Measurements from ENCODE around the gene MSRB1.
"Not testable (repeated sequence)": the region's sequence is repeated elsewhere in the genome, so short reads cannot be mapped to it uniquely, and the experiment has no call there.

The MSRB1 gene

GRCh38 chr16:1938910-1939309, 4.1 kb downstream of the MSRB1 start:
- no peak for DNase-seq (ENCODE audit: low read depth)

DNA sequence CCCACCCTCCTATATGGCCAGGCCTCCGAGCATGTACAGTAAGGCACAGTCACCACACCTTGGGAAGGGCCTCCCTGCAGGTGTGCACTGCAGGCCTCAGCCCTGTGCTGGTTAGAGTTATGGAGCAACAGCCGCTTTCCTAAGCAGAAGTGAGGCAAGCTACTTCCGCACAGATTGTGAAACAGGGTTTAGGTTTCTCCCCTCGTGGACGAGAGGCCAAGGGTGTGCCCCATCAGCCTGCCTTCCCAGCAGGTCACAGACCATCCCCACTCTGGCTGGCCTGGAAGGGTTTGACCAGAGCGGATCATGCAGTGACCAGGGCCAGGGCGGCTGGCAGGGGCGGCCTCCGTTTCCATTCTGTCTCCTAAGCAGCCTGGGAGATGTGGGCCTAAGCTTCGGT, 4.7 kb downstream of the MSRB1 start:
- DNase-seq (ENCODE audit: low read depth): no peak

GRCh38 chr16:1936945-1937479, 6.0 kb downstream of the MSRB1 start:
- no peak for DNase-seq (ENCODE audit: low read depth)

- no peak for DNase-seq (ENCODE audit: low read depth)
Observed at GRCh38 chr16:1933097-1933661, 9.8 kb downstream of the MSRB1 start.

DNA sequence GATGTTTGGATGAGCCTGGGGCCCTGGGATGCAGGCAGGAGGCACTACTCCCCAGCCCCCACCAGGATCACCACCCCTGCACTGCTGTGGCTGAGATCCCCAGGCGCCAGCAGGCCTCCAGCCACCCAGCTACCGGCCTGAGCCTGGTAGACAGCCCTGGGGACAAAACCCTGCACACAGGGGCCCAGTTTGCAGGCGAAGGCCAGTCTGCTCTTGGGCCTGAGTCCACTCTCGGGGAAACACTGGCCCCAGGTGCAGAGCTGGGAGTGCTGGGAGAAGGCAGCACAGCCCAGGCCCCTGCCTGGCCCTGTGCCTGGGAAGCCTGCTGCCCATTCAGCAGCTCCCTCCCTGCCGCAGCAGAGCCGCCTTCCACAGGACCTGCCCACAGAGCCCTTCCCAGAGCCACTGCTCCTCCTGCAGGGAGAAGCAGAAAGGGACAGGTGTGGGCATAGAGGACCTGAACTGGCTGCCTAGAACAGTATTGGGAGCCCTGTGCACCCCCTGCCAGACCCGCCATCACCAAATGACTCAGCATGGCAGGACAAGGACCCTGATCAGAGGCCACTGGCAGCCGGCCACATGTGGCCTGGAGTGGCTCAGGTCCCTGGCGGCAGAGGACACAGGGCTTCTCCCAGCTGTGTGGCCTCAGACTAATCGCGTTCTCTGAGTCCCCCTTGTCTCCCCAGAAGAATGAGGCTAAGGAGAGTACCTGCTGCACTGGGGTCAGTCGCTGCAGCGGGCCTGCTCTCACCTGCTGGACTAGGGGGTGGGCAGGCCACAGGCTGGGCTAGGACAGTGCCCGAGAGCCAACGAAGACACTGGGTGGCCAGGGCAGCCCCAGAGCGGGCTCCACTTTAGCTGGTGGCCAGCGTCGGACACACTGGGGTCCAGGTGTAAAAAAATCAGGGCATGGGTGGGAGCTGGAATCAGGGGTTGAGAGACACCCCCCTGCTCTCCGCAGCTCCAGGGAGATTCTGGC, 10.7 kb downstream of the MSRB1 start:
- DNase-seq (ENCODE audit: low read depth): no peak

DNA sequence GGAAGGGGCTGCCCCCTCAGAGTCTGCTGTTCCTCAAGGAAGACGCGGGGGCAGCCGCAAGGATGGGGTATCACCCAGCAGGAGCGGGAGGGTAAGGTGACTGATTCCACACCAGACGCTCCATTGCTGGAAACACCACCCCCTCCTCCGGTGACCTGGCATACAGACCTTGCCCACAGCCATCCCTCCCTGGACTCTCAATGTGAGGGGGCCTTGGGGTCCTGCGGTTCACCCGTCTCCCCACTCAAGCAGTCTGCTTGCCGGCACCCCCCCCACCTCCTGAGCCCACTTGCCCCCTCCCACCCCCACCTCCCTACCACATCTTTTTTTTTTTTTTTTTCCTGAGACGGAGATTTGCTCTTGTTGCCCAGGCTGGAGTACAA, 12.7 kb downstream of the MSRB1 start:
- DNase-seq (ENCODE audit: low read depth): no peak

- DNase-seq (ENCODE audit: low read depth): peak; percentile 91
Observed at GRCh38 chr16:1929578-1930337, 13.2 kb downstream of the MSRB1 start.

- no peak for DNase-seq (ENCODE audit: low read depth)
Observed at GRCh38 chr16:1929105-1929504, 13.9 kb downstream of the MSRB1 start.

- no peak for DNase-seq (ENCODE audit: low read depth)
Observed at GRCh38 chr16:1926271-1926670, 16.7 kb downstream of the MSRB1 start.

DNA sequence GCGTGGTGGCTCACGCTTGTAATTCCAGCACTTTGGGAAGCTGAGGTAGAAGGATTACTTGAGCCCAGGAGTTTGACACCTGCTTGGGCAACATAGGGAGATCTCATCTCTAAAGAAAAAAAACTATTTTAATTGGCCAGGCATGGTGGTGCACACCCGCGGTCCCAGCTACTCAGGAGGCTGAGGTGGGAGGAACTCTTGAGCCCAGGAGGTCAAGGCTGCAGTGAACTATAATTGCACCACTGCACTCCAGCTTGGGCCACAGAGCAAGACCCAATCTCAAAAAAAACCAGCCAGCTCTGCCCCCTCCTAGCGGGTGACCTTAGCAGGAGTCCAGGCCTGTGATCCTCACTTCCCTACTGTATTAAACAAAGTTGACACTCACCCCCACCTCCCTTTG, 18.9 kb downstream of the MSRB1 start:
- no peak for DNase-seq (ENCODE audit: low read depth)

- DNase-seq (ENCODE audit: low read depth): no peak
Observed at GRCh38 chr16:1923299-1924034, 19.5 kb downstream of the MSRB1 start.

DNA sequence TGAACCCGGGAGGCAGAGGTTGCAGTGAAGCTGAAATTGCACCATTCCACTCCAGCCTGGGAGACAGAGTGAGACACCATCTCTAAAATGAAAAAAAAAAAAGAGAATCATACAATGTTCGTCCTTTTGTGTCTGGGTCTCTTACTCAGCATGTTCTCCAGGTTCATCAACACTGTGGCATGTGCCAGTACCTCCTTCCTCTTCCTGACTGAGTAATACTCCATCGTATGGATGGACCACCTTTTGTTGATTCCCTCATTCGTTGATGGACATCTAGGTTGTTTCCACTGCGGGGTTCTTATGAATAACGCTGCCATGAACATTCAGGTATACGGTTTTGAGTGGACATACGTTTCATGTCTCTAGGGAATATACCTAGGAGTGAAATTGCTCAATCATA, 20.6 kb downstream of the MSRB1 start:
- DNase-seq (ENCODE audit: low read depth): no peak

DNA sequence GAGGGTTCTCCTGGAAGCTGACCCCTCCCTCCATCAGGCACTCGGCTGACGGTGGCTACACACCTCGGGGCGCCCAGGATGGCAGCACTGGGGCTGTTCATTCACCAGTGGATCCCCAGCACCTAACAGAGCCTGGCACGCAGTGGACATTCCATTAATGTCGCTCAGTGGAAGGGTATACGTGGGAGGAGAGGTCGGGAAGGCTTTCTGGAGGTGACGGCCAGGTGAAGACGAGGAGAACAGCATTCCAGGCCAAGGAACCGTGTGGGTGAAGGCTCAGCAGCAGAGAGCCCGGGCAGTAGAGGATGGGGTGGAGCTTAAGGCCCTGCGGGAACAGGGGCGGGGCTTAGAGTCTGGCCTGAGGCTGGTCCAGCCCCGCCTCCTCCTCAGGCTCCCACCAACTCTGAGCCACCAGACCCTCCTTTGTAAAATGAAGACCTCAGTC, 22.2 kb downstream of the MSRB1 start:
- no peak for DNase-seq (ENCODE audit: low read depth)

GRCh38 chr16:1920122-1920521, 22.9 kb downstream of the MSRB1 start:
- not testable (repeated sequence) for DNase-seq (ENCODE audit: low read depth)

DNA sequence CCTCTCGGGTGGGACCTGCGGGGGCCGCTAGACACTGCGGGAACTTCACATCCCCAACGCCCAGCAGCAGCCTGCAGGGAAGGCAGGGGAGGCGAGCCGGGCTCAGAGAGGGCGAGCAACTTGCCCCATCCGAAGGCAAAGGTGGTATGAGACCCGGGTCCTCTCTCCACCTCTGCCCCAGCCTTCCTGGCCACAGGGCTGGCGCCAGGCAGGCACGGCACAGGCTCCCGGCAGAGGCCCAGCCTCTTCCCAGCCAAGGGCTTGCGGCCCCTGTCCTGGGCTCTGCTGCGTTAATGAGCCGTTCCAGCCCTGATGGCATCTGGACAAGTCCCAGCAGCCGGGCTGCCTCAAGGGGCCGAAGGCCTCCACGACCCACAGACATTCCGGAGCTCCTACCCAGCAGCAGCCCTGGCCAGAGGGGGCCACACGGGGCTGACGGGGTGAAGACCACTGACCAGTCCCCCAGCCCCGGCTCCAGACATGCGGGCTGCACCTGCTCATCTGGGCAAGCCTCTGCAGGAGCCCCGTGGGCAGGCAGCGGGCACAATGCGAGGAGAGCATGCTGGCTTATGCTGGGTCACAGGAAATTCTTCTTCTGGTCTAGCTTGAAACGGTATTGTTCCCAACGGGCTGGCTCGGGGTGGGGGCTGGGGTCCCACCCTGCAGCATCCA, 23.5 kb downstream of the MSRB1 start:
- DNase-seq (ENCODE audit: low read depth): no peak

DNA sequence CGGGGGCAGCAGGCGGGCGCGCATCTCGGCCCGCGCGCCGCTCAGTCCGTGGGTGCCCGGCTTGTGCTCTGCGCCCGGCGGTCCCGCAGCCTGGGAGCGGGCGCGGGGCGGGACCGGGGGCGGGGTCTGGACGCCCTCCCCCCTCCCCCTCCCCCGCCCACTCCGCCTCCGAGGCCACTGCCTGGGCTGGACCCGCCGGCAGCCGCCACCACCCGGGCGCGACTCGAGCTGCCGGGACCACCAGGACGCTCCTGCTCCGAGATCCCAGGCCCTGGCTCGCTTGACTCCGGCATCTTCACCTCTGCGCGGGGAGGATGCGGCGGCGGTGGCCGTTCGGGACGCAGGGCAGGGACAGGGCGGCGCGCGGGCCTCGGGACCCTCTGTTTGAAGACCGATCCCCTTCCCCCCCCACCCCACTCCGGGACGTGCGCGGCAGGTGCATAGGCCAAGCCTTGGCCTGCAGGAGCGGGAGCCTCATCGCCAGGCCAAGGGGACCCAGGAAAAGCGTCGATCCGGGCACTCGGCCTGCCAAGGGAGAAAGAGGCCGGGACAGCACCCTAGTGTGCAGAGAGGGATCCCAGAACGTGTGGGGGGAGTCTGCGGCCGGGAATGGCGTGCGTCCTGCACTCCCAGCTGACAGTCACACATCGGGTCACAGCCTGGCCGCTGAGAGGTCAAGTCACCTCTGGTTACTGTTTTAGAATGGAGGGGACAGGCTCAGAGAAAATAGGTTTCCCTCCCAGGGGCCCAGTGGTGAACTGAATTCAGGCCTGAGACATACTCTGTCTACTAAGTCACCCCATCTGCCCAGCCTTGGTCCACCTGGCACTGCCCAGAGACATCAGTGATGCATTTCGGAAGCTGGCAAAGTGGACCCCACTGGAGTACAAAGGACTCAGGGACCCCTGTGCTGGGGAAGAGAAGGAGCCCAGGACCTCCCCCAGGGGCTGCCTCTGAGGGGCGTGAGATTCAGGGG, 24.4 kb downstream of the MSRB1 start, which contains the start of gene HS3ST6:
Gene HS3ST6, minus strand, starts transcription at position 65 of the 976 bp plus-strand sequence. CDS start 92 bp downstream, outside the sequence.
- no peak for DNase-seq (ENCODE audit: low read depth)

DNA sequence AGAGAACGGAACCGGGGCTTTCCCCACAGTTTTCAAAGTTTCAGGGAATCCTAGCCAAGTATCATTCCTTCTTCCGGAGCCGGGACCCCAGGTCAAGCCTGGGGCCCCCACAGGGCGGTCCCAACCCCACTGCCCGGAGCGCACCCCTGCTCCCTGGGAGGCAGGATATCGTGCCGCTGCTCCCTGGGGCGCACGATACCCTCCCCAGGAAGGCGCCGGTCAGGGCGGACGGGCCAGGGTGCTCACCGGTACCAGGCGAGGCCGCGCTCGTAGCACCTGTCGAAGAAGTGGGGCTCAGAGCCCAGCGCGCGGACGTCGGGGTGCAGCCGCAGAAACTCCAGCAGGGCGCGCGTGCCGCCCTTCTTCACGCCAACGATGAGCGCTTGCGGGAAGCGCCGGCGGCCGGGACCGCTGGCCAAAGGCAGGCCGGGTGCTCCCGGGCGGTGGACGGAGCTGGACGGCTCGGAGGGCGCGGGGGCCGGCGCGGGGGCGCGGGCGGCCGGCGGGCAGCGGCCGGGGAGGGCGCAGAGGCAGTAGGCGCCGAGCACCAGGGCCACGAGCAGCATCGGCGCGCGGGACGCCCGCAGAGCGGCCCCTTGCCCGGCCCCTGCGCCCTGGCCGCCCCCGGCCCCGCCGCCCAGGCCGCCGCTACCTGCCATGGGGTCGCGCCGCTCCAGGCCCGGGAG, 25.2 kb downstream of the MSRB1 start:
- no peak for DNase-seq (ENCODE audit: low read depth)

GRCh38 chr16:1917056-1917664, 25.8 kb downstream of the MSRB1 start:
- no peak for DNase-seq (ENCODE audit: low read depth)

DNA sequence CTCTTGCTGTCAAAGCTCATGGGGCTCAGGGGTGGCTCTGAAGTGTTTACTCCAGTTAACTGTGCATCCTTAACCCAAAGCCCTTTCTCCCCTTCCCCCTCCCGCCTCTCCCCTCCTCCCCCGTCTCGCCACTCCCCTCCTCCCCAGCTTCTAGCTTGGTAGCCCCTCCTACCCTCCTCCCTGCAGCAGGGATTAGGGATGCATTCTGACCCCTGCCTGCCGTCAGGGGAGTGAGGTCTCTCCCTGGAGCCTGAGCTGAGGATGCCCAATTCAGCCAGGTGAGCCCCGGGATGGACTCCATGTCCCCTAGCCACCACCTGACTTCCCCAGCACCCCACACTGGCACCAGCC, 26.4 kb downstream of the MSRB1 start:
- no peak for DNase-seq (ENCODE audit: low read depth)

All from activated T-cell treated with anti-CD3 and anti-CD28 coated beads for 24 hours (primary cell).